ENCODE data around the gene CSNK1G1. TPM values are rescaled to one million over a fixed set of nuclear protein-coding genes. Genes with fewer than 3 reads are reported as not detected.

The CSNK1G1 gene
- total RNA-seq, 1 donor from 2014 or later, result 27.7 TPM

DNA sequence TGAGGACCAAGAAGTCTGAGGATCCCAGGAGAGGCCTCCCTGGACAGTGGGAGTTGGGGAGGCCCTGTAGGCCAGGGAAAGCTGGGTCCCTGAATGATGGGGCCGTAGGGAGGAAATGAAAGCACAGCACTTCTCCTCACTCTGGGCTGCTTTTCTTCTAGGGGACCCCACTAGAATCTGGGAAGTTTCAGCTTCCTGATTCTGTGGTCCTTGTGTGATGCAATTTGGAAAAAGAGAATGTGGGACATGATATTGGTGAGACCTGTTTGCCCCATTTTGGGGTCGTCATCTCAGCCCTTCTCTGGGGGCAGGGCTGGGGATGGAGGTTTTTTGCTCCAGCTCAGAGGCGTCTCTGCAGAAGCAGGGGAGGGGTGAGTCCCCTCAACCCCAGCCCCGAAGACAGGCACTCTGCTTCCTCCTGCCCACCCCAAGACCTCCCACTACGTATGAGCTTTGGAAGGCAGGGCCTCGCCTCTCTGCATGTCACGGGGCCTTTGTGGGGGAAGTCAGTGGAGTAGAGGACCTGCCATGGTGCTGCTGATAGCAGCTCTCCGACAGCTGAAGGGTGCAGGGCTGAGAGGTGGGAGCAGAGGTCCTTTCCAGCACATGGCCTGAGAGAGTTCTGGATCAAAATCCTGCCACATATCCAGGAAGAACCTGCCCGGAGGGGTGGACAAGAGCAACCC is 205.9 kb downstream of the CSNK1G1 start:
- DNase-seq (ENCODE audit: low spot score, unreplicated experiment), result no peak
- Mint-ChIP-seq H3K27me3 (peaks cover 26% of the 10 kb centered on the region), H3K27ac (no peak overlapping the region), H3K4me1 (ENCODE audit: low read depth) (peaks cover 21% of the 10 kb centered on the region), H3K36me3 (ENCODE audit: insufficient read depth) (peaks cover 3% of the 10 kb centered on the region), H3K4me3 (ENCODE audit: low read depth) (peak overlapping the region; percentile 24), H3K9me3 (ENCODE audit: low read depth) (no peaks in the 10 kb centered on the region)
- TF ChIP-seq, protein P1, sequence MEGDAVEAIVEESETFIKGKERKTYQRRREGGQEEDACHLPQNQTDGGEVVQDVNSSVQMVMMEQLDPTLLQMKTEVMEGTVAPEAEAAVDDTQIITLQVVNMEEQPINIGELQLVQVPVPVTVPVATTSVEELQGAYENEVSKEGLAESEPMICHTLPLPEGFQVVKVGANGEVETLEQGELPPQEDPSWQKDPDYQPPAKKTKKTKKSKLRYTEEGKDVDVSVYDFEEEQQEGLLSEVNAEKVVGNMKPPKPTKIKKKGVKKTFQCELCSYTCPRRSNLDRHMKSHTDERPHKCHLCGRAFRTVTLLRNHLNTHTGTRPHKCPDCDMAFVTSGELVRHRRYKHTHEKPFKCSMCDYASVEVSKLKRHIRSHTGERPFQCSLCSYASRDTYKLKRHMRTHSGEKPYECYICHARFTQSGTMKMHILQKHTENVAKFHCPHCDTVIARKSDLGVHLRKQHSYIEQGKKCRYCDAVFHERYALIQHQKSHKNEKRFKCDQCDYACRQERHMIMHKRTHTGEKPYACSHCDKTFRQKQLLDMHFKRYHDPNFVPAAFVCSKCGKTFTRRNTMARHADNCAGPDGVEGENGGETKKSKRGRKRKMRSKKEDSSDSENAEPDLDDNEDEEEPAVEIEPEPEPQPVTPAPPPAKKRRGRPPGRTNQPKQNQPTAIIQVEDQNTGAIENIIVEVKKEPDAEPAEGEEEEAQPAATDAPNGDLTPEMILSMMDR (IDR thresholded peaks at IDR 0.05; ENCODE audit: unreplicated experiment), result no peak

DNA sequence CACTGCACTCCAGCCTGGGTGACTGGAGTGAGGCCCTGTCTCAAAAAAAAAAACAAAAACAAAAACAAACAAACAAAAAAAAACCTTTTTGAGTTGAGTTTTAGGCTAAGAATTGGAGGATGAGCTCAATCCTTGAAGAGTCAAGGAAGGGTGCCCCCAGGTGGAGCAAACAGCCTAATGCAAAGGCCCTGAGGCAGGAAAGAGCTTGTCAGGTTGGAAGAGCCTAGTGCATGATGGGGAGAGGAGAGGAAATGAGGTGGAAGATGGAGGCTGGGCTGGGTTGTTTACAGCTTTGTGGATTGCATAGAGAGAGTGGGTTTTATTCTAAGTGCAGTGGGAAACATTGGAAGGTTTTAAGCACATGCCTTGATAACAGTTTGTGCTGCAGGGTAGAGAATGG is 206.5 kb downstream of the CSNK1G1 start:
- Mint-ChIP-seq H3K4me3 (ENCODE audit: low read depth) (peak overlapping the region; percentile 24), H3K27me3 (peaks cover 26% of the 10 kb centered on the region), H3K9me3 (ENCODE audit: low read depth) (no peaks in the 10 kb centered on the region), H3K36me3 (ENCODE audit: insufficient read depth) (peaks cover 2% of the 10 kb centered on the region), H3K27ac (no peak overlapping the region), H3K4me1 (ENCODE audit: low read depth) (peaks cover 23% of the 10 kb centered on the region)
- no peak for DNase-seq (ENCODE audit: low spot score, unreplicated experiment)
- TF ChIP-seq, protein P1 (IDR thresholded peaks at IDR 0.05; ENCODE audit: unreplicated experiment), result no peak

DNA sequence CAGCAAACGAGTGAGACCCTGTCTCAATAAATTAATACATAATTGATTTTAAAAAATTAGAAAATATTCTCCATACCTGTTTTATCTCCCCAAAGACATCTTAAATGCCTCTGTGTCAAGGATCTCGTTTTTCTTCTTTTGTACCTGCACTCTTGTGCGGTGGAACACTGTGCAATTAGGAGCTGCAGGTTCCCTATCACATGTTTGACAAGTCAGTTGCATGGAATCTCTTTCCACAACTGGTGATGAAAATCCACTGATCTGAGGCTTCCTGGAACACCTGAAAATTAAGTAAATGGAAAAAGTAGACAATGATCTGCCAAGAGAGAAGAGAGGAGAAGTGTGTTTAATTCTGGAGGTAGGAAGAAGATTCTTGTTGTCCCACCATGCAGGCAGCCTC is 207.4 kb downstream of the CSNK1G1 start:
- TF ChIP-seq, protein P1 (IDR thresholded peaks at IDR 0.05; ENCODE audit: unreplicated experiment), result no peak
- H3K4me1 Mint-ChIP-seq (ENCODE audit: low read depth), result peaks cover 21% of the 10 kb centered on the region
- no peak overlapping the region for H3K4me3 Mint-ChIP-seq (ENCODE audit: low read depth)
- no peaks in the 10 kb centered on the region for H3K9me3 Mint-ChIP-seq (ENCODE audit: low read depth)
- H3K36me3 Mint-ChIP-seq (ENCODE audit: insufficient read depth), result peaks cover 1% of the 10 kb centered on the region
- peaks cover 26% of the 10 kb centered on the region for H3K27me3 Mint-ChIP-seq
- H3K27ac Mint-ChIP-seq, result no peak overlapping the region
- no peak for DNase-seq (ENCODE audit: low spot score, unreplicated experiment)

DNA sequence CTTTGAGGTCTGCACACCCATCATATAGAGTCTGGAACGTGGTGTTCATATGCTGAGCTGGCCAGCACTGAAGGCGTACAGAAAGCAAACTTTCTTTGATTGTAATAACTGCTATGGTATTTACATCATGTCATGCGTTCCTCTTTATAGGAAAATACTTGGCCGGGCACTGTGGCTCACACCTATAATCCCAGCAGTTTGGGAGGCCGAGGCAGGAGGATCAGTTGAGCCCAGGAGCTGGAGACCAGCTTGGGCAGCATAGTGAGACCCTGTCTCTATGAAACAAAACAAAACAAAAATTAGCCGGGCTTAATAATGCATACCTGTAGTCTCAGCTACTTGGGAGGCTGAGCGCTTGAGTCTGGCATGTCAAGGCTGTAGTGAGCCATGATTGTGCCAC is 207.8 kb downstream of the CSNK1G1 start:
- TF ChIP-seq, protein P1 (IDR thresholded peaks at IDR 0.05; ENCODE audit: unreplicated experiment), result no peak
- H3K36me3 Mint-ChIP-seq (ENCODE audit: insufficient read depth), result peaks cover 1% of the 10 kb centered on the region

DNA sequence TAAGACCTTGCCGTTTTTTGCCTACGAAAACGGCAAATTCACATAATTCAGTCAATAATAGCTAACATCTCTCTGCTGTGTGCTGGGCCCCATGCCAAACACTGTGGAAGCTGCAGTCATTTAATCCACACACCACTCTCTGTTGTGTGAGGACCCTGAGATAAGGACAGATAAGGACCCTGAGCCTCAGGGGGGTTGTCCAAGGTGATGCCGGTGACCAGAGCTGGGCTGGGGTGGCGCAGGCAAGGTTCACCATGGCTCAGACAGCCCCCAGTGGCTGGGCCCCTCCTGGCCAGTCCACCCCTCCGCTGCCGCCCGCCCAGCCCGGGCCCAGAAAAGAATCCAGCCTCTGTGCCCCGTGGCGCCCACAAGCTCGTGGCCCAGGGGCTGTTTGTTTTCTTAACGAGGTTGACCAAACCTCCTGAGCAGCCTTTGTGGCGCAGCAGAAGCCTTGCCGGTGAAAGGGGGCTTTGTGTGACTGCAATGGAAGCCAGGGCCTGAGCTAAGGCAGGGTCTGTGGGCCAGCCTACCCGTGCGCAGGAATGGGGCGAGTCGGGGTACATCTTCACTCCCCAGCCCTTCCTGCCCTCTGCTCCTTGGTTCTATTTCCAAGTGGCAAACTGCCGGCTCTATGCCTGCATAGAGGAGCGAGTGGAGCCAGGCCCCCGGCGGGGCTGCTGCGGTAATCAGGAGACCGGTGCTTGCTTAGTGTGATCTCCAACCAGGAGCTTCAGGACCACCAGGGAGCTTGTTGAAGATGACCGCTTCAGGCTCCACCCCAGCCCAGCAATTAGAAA is 208.9 kb downstream of the CSNK1G1 start:
- peak overlapping the region; percentile 82 for H3K27ac Mint-ChIP-seq
- H3K4me3 Mint-ChIP-seq (ENCODE audit: low read depth), result no peak overlapping the region
- peaks cover 19% of the 10 kb centered on the region for H3K4me1 Mint-ChIP-seq (ENCODE audit: low read depth)
- DNase-seq (ENCODE audit: low spot score, unreplicated experiment), result peak; percentile 40
- peaks cover 13% of the 10 kb centered on the region for H3K27me3 Mint-ChIP-seq
- TF ChIP-seq, protein P1 (IDR thresholded peaks at IDR 0.05; ENCODE audit: unreplicated experiment), result no peak
- peaks cover 1% of the 10 kb centered on the region for H3K36me3 Mint-ChIP-seq (ENCODE audit: insufficient read depth)
- no peaks in the 10 kb centered on the region for H3K9me3 Mint-ChIP-seq (ENCODE audit: low read depth)

More for the DNA sequence above, 207.8 kb downstream of the CSNK1G1 start:
- no peak for DNase-seq (ENCODE audit: low spot score, unreplicated experiment)
- peaks cover 21% of the 10 kb centered on the region for H3K27me3 Mint-ChIP-seq
- H3K4me1 Mint-ChIP-seq (ENCODE audit: low read depth), result peaks cover 21% of the 10 kb centered on the region
- no peak overlapping the region for H3K4me3 Mint-ChIP-seq (ENCODE audit: low read depth)
- no peak overlapping the region for H3K27ac Mint-ChIP-seq
- H3K9me3 Mint-ChIP-seq (ENCODE audit: low read depth), result no peaks in the 10 kb centered on the region
